H1 (cell line): Measurements from ENCODE around the gene ANAPC2. TPM values are rescaled to one million over a fixed set of nuclear protein-coding genes. Genes with fewer than 3 reads are reported as not detected.

Source experiments
- polyA plus RNA-seq, 7 experiments: library from polyadenylated mRNA; depleted of rRNA in 3 of 7; stranded (reverse) in 5 of 7; unstranded in 2 of 7; fragments of >200 nt in 5 of 7; fragments of 200-250 nt in 2 of 7; gene quantifications; 1 replicate in 5 of 7; 2 replicates in 1 of 7; 4 replicates in 1 of 7; pipeline versions ENCODE4 v1.2.1 to v1.2.3, GENCODE V29; 2011 to 2013; ENCODE audit warnings: missing spikeins in 2 of 7, mixed read lengths in 2 of 7
- total RNA-seq: library from RNA; stranded (reverse); fragmentation: NEBNext Ultra II Directional; extraction: Animal tissue kit (Norgen Biotek cat#: 25700); gene quantifications from 2 replicates; pipeline ENCODE4 v1.2.1, GENCODE V29; 2021
- TF ChIP-seq, protein P1 (sequence below): fragments of 300-600 bp; sonication (generic); IDR thresholded peaks from 2 replicates; pipeline ENCODE4 v1.7.1; 2012; ENCODE audit warnings: low read length, moderate library complexity, mild to moderate bottlenecking, inconsistent platforms; ENCODE audit not compliant: insufficient replicate concordance

The ANAPC2 gene
- total and polyA plus RNA-seq, 2 of the 8 experiments (the other 6 are each of a cell fraction or from before 2014, with no cell fraction given), result 30.2 to 37.7 TPM

DNA sequence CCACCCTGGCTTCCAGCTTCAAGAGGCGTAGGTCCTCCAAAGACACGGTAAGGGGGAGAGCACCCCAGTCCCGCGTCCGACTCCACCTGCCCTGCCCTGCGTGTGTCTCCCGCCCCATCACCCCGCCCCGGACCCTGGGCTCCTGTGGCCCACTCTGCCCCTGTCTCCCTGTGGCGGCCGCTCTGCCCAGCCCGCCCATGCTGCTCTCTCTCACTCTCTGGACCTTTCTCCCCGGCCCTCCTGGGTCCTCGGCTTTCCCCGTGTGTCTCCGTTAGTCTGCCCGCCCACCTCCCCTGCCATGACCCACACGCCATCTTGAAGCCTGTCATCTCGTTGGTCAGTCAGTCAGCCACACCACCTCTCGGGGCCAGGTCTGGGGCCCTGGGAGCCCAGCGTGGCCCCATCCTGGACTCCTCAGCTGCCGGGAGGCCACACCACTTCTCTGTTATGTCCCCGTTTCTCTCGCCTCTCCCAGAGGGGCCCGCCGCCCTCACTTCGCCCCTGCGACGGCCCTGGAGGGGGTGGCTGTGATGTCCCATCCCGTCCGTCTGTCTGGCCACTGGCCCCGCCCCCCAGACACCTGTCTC is 23.0 kb downstream of the ANAPC2 start (continued):
- TF ChIP-seq, protein P1, sequence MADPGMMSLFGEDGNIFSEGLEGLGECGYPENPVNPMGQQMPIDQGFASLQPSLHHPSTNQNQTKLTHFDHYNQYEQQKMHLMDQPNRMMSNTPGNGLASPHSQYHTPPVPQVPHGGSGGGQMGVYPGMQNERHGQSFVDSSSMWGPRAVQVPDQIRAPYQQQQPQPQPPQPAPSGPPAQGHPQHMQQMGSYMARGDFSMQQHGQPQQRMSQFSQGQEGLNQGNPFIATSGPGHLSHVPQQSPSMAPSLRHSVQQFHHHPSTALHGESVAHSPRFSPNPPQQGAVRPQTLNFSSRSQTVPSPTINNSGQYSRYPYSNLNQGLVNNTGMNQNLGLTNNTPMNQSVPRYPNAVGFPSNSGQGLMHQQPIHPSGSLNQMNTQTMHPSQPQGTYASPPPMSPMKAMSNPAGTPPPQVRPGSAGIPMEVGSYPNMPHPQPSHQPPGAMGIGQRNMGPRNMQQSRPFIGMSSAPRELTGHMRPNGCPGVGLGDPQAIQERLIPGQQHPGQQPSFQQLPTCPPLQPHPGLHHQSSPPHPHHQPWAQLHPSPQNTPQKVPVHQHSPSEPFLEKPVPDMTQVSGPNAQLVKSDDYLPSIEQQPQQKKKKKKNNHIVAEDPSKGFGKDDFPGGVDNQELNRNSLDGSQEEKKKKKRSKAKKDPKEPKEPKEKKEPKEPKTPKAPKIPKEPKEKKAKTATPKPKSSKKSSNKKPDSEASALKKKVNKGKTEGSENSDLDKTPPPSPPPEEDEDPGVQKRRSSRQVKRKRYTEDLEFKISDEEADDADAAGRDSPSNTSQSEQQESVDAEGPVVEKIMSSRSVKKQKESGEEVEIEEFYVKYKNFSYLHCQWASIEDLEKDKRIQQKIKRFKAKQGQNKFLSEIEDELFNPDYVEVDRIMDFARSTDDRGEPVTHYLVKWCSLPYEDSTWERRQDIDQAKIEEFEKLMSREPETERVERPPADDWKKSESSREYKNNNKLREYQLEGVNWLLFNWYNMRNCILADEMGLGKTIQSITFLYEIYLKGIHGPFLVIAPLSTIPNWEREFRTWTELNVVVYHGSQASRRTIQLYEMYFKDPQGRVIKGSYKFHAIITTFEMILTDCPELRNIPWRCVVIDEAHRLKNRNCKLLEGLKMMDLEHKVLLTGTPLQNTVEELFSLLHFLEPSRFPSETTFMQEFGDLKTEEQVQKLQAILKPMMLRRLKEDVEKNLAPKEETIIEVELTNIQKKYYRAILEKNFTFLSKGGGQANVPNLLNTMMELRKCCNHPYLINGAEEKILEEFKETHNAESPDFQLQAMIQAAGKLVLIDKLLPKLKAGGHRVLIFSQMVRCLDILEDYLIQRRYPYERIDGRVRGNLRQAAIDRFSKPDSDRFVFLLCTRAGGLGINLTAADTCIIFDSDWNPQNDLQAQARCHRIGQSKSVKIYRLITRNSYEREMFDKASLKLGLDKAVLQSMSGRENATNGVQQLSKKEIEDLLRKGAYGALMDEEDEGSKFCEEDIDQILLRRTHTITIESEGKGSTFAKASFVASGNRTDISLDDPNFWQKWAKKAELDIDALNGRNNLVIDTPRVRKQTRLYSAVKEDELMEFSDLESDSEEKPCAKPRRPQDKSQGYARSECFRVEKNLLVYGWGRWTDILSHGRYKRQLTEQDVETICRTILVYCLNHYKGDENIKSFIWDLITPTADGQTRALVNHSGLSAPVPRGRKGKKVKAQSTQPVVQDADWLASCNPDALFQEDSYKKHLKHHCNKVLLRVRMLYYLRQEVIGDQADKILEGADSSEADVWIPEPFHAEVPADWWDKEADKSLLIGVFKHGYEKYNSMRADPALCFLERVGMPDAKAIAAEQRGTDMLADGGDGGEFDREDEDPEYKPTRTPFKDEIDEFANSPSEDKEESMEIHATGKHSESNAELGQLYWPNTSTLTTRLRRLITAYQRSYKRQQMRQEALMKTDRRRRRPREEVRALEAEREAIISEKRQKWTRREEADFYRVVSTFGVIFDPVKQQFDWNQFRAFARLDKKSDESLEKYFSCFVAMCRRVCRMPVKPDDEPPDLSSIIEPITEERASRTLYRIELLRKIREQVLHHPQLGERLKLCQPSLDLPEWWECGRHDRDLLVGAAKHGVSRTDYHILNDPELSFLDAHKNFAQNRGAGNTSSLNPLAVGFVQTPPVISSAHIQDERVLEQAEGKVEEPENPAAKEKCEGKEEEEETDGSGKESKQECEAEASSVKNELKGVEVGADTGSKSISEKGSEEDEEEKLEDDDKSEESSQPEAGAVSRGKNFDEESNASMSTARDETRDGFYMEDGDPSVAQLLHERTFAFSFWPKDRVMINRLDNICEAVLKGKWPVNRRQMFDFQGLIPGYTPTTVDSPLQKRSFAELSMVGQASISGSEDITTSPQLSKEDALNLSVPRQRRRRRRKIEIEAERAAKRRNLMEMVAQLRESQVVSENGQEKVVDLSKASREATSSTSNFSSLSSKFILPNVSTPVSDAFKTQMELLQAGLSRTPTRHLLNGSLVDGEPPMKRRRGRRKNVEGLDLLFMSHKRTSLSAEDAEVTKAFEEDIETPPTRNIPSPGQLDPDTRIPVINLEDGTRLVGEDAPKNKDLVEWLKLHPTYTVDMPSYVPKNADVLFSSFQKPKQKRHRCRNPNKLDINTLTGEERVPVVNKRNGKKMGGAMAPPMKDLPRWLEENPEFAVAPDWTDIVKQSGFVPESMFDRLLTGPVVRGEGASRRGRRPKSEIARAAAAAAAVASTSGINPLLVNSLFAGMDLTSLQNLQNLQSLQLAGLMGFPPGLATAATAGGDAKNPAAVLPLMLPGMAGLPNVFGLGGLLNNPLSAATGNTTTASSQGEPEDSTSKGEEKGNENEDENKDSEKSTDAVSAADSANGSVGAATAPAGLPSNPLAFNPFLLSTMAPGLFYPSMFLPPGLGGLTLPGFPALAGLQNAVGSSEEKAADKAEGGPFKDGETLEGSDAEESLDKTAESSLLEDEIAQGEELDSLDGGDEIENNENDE, result no peak
